NT2/D1 (cell line): ENCODE results near the gene GZMM.

ENCODE experiments used
- SUZ12 ChIP-seq: IDR thresholded peaks from 2 replicates; pipeline ENCODE4 v1.6.1; 2011; ENCODE audit not compliant: insufficient read length, insufficient read depth; ENCODE audit errors: extremely low read depth
- YY1 ChIP-seq: IDR thresholded peaks from 2 replicates; pipeline ENCODE4 v1.6.1; 2011; ENCODE audit not compliant: insufficient read length, insufficient read depth
- ZNF274 ChIP-seq: IDR thresholded peaks from 2 replicates; pipeline ENCODE4 v1.6.1; 2011; ENCODE audit warnings: mild to moderate bottlenecking, low read depth, low read length

DNA sequence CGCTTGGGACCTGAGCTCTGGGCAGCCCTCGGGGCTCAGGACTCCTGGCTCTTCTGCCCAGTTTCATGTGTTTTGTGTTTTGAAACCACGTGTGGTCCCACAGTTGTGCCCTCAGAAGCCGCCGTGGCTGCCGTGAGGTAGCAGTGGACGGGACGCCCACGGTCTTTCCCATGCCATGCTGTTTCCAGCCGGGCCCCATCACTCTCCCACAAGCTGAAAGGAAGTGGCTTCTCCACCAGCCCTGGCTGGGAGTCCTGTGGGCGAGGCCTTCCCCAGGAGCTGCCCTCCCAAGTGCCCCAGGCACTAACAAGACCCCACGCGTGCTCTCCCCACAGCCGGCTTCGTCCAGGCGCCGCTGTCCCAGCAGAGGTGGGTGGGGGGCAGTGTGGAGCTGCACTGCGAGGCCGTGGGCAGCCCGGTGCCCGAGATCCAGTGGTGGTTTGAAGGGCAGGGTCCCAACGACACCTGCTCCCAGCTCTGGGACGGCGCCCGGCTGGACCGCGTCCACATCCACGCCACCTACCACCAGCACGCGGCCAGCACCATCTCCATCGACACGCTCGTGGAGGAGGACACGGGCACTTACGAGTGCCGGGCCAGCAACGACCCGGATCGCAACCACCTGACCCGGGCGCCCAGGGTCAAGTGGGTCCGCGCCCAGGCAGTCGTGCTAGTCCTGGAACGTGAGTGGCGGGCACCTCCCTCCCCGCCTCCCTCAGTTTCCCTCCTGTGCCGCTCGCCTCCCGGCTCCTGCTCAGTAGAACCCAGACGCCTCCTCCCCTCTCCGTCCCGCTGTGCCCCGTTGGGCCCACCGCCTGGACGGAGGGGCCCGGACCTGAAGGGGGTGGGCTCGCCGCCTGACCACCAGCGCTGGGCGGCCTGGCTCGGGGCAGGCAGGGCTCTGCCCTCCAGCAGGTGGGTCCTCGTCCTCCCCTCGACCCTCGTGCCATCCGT is 33.9 kb downstream of the GZMM start:
- no peak for TF ChIP-seq SUZ12
- TF ChIP-seq ZNF274: no peak
- TF ChIP-seq YY1: no peak
